Retinal pigment epithelial cell (primary cell): ENCODE data around the gene TFDP3.

ENCODE experiments used
- DNase-seq: peaks from one replicate; pipeline ENCODE4 v3.0.0-alpha.2; 2010; ENCODE audit warnings: low read depth
- H3K4me3 ChIP-seq: 2 replicates; pipeline ENCODE4 v1.5.1; 2011; ENCODE audit warnings: mild to moderate bottlenecking, low read length, control low read depth, moderate library complexity
- TF ChIP-seq, protein P1 (sequence below): conservative IDR thresholded peaks from 2 replicates; pipeline ENCODE4 v1.5.1; 2011; ENCODE audit warnings: low read depth, low read length, control low read depth, inconsistent platforms

TFDP3 gene, protein sequence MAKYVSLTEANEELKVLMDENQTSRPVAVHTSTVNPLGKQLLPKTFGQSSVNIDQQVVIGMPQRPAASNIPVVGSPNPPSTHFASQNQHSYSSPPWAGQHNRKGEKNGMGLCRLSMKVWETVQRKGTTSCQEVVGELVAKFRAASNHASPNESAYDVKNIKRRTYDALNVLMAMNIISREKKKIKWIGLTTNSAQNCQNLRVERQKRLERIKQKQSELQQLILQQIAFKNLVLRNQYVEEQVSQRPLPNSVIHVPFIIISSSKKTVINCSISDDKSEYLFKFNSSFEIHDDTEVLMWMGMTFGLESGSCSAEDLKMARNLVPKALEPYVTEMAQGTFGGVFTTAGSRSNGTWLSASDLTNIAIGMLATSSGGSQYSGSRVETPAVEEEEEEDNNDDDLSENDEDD

GRCh38 chrX:133218329-133218728 lies at the start of gene TFDP3:
TFDP3 (minus strand) TSS chrX:133218354; CDS start chrX:133218259, 95 bp downstream.
- no peak for DNase-seq
- no peak within 1 kb of the TSS for H3K4me3 ChIP-seq
- TF ChIP-seq, protein P1, sequence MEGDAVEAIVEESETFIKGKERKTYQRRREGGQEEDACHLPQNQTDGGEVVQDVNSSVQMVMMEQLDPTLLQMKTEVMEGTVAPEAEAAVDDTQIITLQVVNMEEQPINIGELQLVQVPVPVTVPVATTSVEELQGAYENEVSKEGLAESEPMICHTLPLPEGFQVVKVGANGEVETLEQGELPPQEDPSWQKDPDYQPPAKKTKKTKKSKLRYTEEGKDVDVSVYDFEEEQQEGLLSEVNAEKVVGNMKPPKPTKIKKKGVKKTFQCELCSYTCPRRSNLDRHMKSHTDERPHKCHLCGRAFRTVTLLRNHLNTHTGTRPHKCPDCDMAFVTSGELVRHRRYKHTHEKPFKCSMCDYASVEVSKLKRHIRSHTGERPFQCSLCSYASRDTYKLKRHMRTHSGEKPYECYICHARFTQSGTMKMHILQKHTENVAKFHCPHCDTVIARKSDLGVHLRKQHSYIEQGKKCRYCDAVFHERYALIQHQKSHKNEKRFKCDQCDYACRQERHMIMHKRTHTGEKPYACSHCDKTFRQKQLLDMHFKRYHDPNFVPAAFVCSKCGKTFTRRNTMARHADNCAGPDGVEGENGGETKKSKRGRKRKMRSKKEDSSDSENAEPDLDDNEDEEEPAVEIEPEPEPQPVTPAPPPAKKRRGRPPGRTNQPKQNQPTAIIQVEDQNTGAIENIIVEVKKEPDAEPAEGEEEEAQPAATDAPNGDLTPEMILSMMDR, result no peak

GRCh38 chrX:133267621-133268020 lies 49.5 kb upstream of the TFDP3 start:
- DNase-seq, result no peak
- TF ChIP-seq, protein P1, result no peak
- H3K4me3 ChIP-seq, result no peak overlapping the region

GRCh38 chrX:133265331-133265730 lies 47.2 kb upstream of the TFDP3 start:
- H3K4me3 ChIP-seq, result no peak overlapping the region
- DNase-seq, result peak; percentile 30
- TF ChIP-seq, protein P1, result no peak

GRCh38 chrX:133258481-133258880 lies 40.3 kb upstream of the TFDP3 start:
- TF ChIP-seq, protein P1, result no peak
- peak; percentile 25 for DNase-seq
- H3K4me3 ChIP-seq, result no peak overlapping the region

- TF ChIP-seq, protein P1, result no peak
- DNase-seq, result no peak
- H3K4me3 ChIP-seq, result no peak overlapping the region
These were observed 36.5 kb upstream of the TFDP3 start for GRCh38 chrX:133254666-133255065.

DNA sequence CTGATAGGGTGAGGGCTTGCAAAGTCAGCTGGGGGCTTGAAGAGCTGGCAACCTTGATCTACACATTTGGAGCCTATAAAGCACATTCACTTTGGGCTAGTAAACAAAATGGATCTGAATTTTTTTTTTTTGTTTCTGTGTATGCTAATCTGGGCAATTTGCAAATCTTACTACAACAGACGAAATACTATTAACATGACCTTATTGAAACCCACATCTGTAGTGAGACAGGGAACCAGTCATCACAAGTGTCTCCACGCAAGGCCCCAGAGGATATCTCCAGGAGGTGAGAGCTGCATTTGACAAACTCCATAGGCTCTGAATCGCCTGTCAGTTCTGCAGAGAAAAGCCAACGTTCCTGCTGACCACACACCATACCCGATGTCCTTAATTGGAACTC lies 33.0 kb upstream of the TFDP3 start:
- TF ChIP-seq, protein P1, result no peak
- H3K4me3 ChIP-seq, result no peak overlapping the region
- DNase-seq, result no peak
